ENCODE measurements around the gene ARL15. TPM values are rescaled to one million over a fixed set of nuclear protein-coding genes. Genes with fewer than 3 reads are reported as not detected.

ARL15 gene
- total and polyA plus RNA-seq, 2 of the 4 experiments (the other 2 are of a cell fraction), result 7.3 to 19.2 TPM

DNA sequence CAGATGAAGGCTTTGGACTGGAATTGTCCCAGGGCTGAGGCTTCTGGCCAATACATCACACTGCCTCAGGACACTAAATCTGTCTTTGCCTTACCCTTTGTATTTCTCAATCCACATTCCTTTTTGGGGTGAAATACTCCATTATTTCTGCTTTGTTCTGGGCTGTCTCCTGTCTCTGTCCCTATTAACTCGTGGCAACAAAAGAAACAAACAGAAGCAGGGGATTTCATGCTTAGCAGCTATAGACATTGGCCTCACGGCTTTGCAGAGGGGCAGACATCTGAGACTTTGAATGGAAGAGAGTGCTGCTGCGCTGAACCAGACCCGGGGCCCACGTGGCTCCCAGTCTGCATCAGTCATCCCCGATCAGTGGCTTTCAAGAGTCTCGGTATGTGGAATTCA, 129.7 kb downstream of the ARL15 start:
- CTCF ChIA-PET, result no interaction called here
- H3K23ac ChIP-seq (ENCODE audit: low read depth, low read length), result peak overlapping the region; percentile 3; the same call in 1 of the 2 replicates
- no peak overlapping the region for H3K14ac ChIP-seq (replicated peaks; ENCODE audit: low read depth, low read length)
- BruUV-seq (replicated peaks), result no TSS peak
- peaks cover 0 to 4% of the 10 kb centered on the region in 2 experiments; a peak in 1 of 4 replicates for H3K79me1 ChIP-seq (ENCODE audit: low read depth in 1 of 2, low read length in 2 of 2)
- DNase-seq (no peak), ATAC-seq (ENCODE audit: low read depth) (0 out of 2 replicates have a peak, but pooled peaks have one; percentile 17)
- 0 out of 2 replicates have a peak overlapping the region, but pooled peaks have one; percentile 3 for H3K4me2 ChIP-seq (ENCODE audit: low read depth, low read length)
- H2AK5ac ChIP-seq (ENCODE audit: low read depth, low read length), result no peak overlapping the region
- in situ Hi-C loops (cut with MboI; ENCODE audit: low sequenced_read_pairs) (no loop called here), intact Hi-C loops (cut with micrococcal nuclease) (no loop called here), dilution Hi-C loops (cut with HindIII; ENCODE audit: low sequenced_read_pairs, unreplicated experiment) (no loop called here)
- no peak overlapping the region for H3K56ac ChIP-seq (ENCODE audit: extremely low read depth, insufficient read depth, low read length)
- H4K5ac ChIP-seq (ENCODE audit: low read depth, low read length), result no peak overlapping the region
- no peak overlapping the region for H2AFZ ChIP-seq (replicated peaks; ENCODE audit: low read length, poor library complexity)
- no peak overlapping the region for H2AK9ac ChIP-seq (replicated peaks; ENCODE audit: low read depth, low read length, poor library complexity)
- no peak overlapping the region for H2BK120ac ChIP-seq (ENCODE audit: low read depth, low read length)
- no peaks in the 10 kb centered on the region for H3K36me3 ChIP-seq (ENCODE audit: control insufficient read depth, insufficient read depth, low read length)
- WGBS, 2 experiments (ENCODE audit: extremely low coverage in 2 of 2, insufficient read length in 1 of 2), result 29% methylated on average over 1 of the region's 7 CpGs; no CpG with 5 or more reads in 1 of the 2 experiments
- H3K4me3 ChIP-seq (ENCODE audit: insufficient read depth, low read depth, low read length), result no peak overlapping the region
- H3K27ac ChIP-seq (ENCODE audit: insufficient read depth, low read length), result no peak overlapping the region
- POLR2A ChIA-PET (ENCODE audit: unreplicated experiment), result no interaction called here
- H4K91ac ChIP-seq (ENCODE audit: insufficient read depth, low read depth, low read length), result no peak overlapping the region
- H3K4me1 ChIP-seq (ENCODE audit: control insufficient read depth, insufficient read depth, low read length), result peaks cover 2% of the 10 kb centered on the region; the same call in 1 of the 2 replicates
- no peaks in the 10 kb centered on the region for H3K9me1 ChIP-seq (ENCODE audit: insufficient read depth, low read length)
- TF ChIP-seq, protein P1, sequence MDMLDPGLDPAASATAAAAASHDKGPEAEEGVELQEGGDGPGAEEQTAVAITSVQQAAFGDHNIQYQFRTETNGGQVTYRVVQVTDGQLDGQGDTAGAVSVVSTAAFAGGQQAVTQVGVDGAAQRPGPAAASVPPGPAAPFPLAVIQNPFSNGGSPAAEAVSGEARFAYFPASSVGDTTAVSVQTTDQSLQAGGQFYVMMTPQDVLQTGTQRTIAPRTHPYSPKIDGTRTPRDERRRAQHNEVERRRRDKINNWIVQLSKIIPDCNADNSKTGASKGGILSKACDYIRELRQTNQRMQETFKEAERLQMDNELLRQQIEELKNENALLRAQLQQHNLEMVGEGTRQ (IDR thresholded peaks at IDR 0.05; ENCODE audit: low read depth, low read length), result peak; percentile 42; the same call in 1 of the 2 replicates
- TF ChIP-seq RFX5 (IDR thresholded peaks at IDR 0.05; ENCODE audit: low read depth, low read length), result no peak
- no peaks in the 10 kb centered on the region for H4K20me1 ChIP-seq (ENCODE audit: insufficient read depth, low read length)
- no peak overlapping the region for H2BK20ac ChIP-seq (ENCODE audit: low read depth, low read length)
- H3K4ac ChIP-seq (ENCODE audit: low read depth, low read length), result no peak overlapping the region
- H3K18ac ChIP-seq (ENCODE audit: low read depth, low read length), result no peak overlapping the region
- H3K9me3 ChIP-seq (ENCODE audit: control insufficient read depth, insufficient read depth, low read length), result no peaks in the 10 kb centered on the region
- no peaks in the 10 kb centered on the region for H3K27me3 ChIP-seq (ENCODE audit: control insufficient read depth, insufficient read depth, low read length)
- no peak overlapping the region for H2BK15ac ChIP-seq (ENCODE audit: low read depth, low read length)
- no peak overlapping the region for H4K8ac ChIP-seq (ENCODE audit: low read depth in 2 of 2, low read length in 2 of 2)
- H3K9ac ChIP-seq (ENCODE audit: low read depth, low read length), result no peak overlapping the region
- no peak overlapping the region for H2BK5ac ChIP-seq (ENCODE audit: low read depth, low read length, poor library complexity, severe bottlenecking)
